K562 (cell line): ENCODE data around the gene SLC2A8. TPM values are rescaled to one million over a fixed set of nuclear protein-coding genes. Genes with fewer than 3 reads are reported as not detected.
A peak's percentile ranks its signal among the peaks of the same experiment; 100 is the strongest.

ENCODE experiments used
- ADNP ChIP-seq: fragments of 200-800 bp; sonication (Bioruptor generic); IDR thresholded peaks from 2 replicates; pipeline ENCODE4 v1.6.1; 2016; ENCODE audit warnings: missing genetic modification characterization, missing compliant biosample characterization
- C11orf30 ChIP-seq: fragments of 450-650 bp; IDR thresholded peaks from 2 replicates; pipeline ENCODE4 v1.6.1; 2016; ENCODE audit warnings: low read depth, mild to moderate bottlenecking
- CSDE1 ChIP-seq, 2 experiments: fragments of 450-650 bp; IDR thresholded peaks; 2 replicates each; pipeline ENCODE4 v1.6.1; 2016; ENCODE audit warnings: mild to moderate bottlenecking in 1 of 2
- JUNB ChIP-seq: fragments of 450-650 bp; formaldehyde crosslinking; conservative IDR thresholded peaks from 2 replicates; pipeline ENCODE4 v1.4.0; 2020; ENCODE audit warnings: mild to moderate bottlenecking
- KAT2B ChIP-seq: IDR thresholded peaks from one replicate; pipeline ENCODE4 v1.6.1; 2012; ENCODE audit warnings: low read depth, mild to moderate bottlenecking, control low read depth, inconsistent platforms, low read length, moderate library complexity
- MAFF ChIP-seq: IDR thresholded peaks from 2 replicates; pipeline ENCODE4 v1.6.1; 2012; ENCODE audit warnings: low read length, improper control_type of control experiment
- NFIX ChIP-seq: fragments of 250-450 bp; sonication (Bioruptor Pico); IDR thresholded peaks from 2 replicates; pipeline ENCODE4 v1.4.0; 2020; ENCODE audit warnings: low read depth, mild to moderate bottlenecking, moderate library complexity
- NKRF ChIP-seq: fragments of 450-650 bp; IDR thresholded peaks from 2 replicates; pipeline ENCODE4 v1.6.1; 2016; ENCODE audit warnings: borderline replicate concordance
- NONO ChIP-seq, 2 experiments: fragments of 200-400 bp in 1 of 2; fragments of 450-650 bp in 1 of 2; formaldehyde crosslinking in 1 of 2; IDR thresholded peaks; 2 replicates each; pipeline ENCODE4 v1.6.1; 2017; ENCODE audit warnings: low read depth in 2 of 2, mild to moderate bottlenecking in 2 of 2, moderate library complexity in 2 of 2, low read length in 1 of 2
- NRF1 ChIP-seq, 2 experiments: fragments of 450-650 bp; IDR thresholded peaks in 1 of 2; conservative IDR thresholded peaks in 1 of 2; 2 replicates each; pipeline ENCODE4 v1.6.1; 2014; ENCODE audit warnings: mild to moderate bottlenecking in 2 of 2
- SIN3B ChIP-seq: fragments of 450-650 bp; IDR thresholded peaks from 2 replicates; pipeline ENCODE4 v1.6.1; 2017; ENCODE audit warnings: low read depth, mild to moderate bottlenecking, moderate library complexity
- SPI1 ChIP-seq: IDR thresholded peaks from 2 replicates; pipeline ENCODE4 v1.6.1; 2011; ENCODE audit warnings: low read depth, low read length, control low read depth, borderline replicate concordance
- ZFP36 ChIP-seq: fragments of 150-350 bp; IDR thresholded peaks from 2 replicates; pipeline ENCODE4 v1.6.1; 2018; ENCODE audit warnings: low read length, low read depth; ENCODE audit not compliant: partially characterized antibody
- ZNF165 ChIP-seq: fragments of 250-450 bp; sonication (Bioruptor Pico); IDR thresholded peaks from 2 replicates; pipeline ENCODE4 v1.4.0; 2020; ENCODE audit warnings: borderline replicate concordance
- ZNF551 ChIP-seq: fragments of 250-450 bp; sonication (Bioruptor Pico); IDR thresholded peaks from 2 replicates; pipeline ENCODE4 v1.5.0; 2021; ENCODE audit warnings: mild to moderate bottlenecking, moderate library complexity
- ZNF584 ChIP-seq: fragments of 200-800 bp; sonication (Bioruptor generic); IDR thresholded peaks from 2 replicates; pipeline ENCODE4 v1.6.1; 2016; ENCODE audit warnings: low read depth, mild to moderate bottlenecking, missing genetic modification characterization, missing compliant biosample characterization
- ZNF668 ChIP-seq: fragments of 250-450 bp; sonication (Bioruptor Pico); IDR thresholded peaks from 2 replicates; pipeline ENCODE4 v1.8.0; 2022; ENCODE audit warnings: mild to moderate bottlenecking, inconsistent platforms
- polyA plus RNA-seq, 8 experiments: library from polyadenylated mRNA; depleted of rRNA in 4 of 8; stranded (reverse) in 5 of 8; unstranded in 3 of 8; fragments of >200 nt; fragmentation: Nextera tagmentation in 2 of 8; fragmentation: Illumina TruSeq in 1 of 8; extraction: Ambion mirVana in 2 of 8; extraction: Trizol in 1 of 8; gene quantifications; 2 replicates each; pipeline versions ENCODE4 v1.2.1 to v1.2.3, GENCODE V29; 2011 to 2014; ENCODE audit warnings: inconsistent platforms in 1 of 8, missing spikeins in 1 of 8
- total RNA-seq, 7 experiments: library from RNA; depleted of rRNA in 6 of 7; stranded (reverse); fragments of >200 nt in 6 of 7; fragmentation: Illumina TruSeq in 2 of 7; extraction: Trizol in 2 of 7; gene quantifications; 2 replicates each; pipeline versions ENCODE4 v1.2.1 to v1.2.3, GENCODE V29; 2011 to 2021; ENCODE audit warnings: low replicate concordance in 1 of 7
- TF ChIP-seq, protein P1 (sequence below): sonication (generic); formaldehyde crosslinking; IDR thresholded peaks from 2 replicates; pipeline ENCODE4 v1.8.1; 2023; ENCODE audit warnings: mild to moderate bottlenecking, missing genetic modification reagents
- TF ChIP-seq, protein P2 (sequence below): fragments of 250-450 bp; sonication (Bioruptor Pico); IDR thresholded peaks from 2 replicates; pipeline ENCODE4 v1.4.0; 2020
- TF ChIP-seq, protein P3 (sequence below), 3 experiments: fragments of 200-800 bp in 1 of 3; sonication (Bioruptor generic) in 1 of 3; sonication (generic) in 1 of 3; formaldehyde crosslinking in 1 of 3; IDR thresholded peaks; 2 replicates each; pipeline versions ENCODE4 v1.6.1 to v1.8.0; 2016 to 2022; ENCODE audit warnings: mild to moderate bottlenecking in 2 of 3, missing compliant biosample characterization in 2 of 3, missing genetic modification characterization in 2 of 3, missing genetic modification reagents in 1 of 3
- TF ChIP-seq, protein P4 (sequence below): sonication (generic); IDR thresholded peaks from 2 replicates; pipeline ENCODE4 v1.6.1; 2016

The SLC2A8 gene
- total and polyA plus RNA-seq, 9 of the 15 experiments (the other 6 are each of a cell fraction or from before 2014, with no cell fraction given): 0.13 to 12.9 (median 5.2) TPM

- no peak for TF ChIP-seq NKRF
- TF ChIP-seq MAFF: no peak
- TF ChIP-seq ZFP36: peak; percentile 54
- peak; percentile 74; the same call in 1 of the 2 replicates for TF ChIP-seq SPI1
- TF ChIP-seq, protein P1, sequence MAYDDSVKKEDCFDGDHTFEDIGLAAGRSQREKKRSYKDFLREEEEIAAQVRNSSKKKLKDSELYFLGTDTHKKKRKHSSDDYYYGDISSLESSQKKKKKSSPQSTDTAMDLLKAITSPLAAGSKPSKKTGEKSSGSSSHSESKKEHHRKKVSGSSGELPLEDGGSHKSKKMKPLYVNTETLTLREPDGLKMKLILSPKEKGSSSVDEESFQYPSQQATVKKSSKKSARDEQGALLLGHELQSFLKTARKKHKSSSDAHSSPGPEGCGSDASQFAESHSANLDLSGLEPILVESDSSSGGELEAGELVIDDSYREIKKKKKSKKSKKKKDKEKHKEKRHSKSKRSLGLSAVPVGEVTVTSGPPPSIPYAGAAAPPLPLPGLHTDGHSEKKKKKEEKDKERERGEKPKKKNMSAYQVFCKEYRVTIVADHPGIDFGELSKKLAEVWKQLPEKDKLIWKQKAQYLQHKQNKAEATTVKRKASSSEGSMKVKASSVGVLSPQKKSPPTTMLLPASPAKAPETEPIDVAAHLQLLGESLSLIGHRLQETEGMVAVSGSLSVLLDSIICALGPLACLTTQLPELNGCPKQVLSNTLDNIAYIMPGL (CRISPR knock-in tag): 0 out of 2 replicates have a peak, but pooled peaks have one; percentile 31
- TF ChIP-seq JUNB: no peak
- 0 out of 2 replicates have a peak, but pooled peaks have one; percentile 62 for TF ChIP-seq ADNP (tag)
- TF ChIP-seq ZNF551 (CRISPR knock-in tag): no peak
- TF ChIP-seq, protein P2, sequence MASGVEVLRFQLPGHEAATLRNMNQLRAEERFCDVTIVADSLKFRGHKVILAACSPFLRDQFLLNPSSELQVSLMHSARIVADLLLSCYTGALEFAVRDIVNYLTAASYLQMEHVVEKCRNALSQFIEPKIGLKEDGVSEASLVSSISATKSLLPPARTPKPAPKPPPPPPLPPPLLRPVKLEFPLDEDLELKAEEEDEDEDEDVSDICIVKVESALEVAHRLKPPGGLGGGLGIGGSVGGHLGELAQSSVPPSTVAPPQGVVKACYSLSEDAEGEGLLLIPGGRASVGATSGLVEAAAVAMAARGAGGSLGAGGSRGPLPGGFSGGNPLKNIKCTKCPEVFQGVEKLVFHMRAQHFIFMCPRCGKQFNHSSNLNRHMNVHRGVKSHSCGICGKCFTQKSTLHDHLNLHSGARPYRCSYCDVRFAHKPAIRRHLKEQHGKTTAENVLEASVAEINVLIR (CRISPR knock-in tag): no peak
- no peak for TF ChIP-seq KAT2B
- TF ChIP-seq NFIX (CRISPR knock-in tag): no peak
- TF ChIP-seq ZNF584 (CRISPR knock-in tag): no peak
- TF ChIP-seq SIN3B: no peak
- TF ChIP-seq, protein P3, sequence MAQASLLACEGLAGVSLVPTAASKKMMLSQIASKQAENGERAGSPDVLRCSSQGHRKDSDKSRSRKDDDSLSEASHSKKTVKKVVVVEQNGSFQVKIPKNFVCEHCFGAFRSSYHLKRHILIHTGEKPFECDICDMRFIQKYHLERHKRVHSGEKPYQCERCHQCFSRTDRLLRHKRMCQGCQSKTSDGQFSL (CRISPR knock-in tag; IDR thresholded peaks at IDR 0.05): no peak
- TF ChIP-seq, protein P3 (tag; IDR thresholded peaks at IDR 0.05): no peak
- TF ChIP-seq, protein P4, sequence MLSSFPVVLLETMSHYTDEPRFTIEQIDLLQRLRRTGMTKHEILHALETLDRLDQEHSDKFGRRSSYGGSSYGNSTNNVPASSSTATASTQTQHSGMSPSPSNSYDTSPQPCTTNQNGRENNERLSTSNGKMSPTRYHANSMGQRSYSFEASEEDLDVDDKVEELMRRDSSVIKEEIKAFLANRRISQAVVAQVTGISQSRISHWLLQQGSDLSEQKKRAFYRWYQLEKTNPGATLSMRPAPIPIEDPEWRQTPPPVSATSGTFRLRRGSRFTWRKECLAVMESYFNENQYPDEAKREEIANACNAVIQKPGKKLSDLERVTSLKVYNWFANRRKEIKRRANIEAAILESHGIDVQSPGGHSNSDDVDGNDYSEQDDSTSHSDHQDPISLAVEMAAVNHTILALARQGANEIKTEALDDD: no peak
- TF ChIP-seq ZNF165 (CRISPR knock-in tag): no peak
- no peak for TF ChIP-seq NONO (IDR thresholded peaks at IDR 0.05; ENCODE audit: low read depth in 2 of 2, low read length in 1 of 2)
- no peak for TF ChIP-seq C11orf30
- no peak for TF ChIP-seq ZNF668
- no peak for TF ChIP-seq CSDE1 (IDR thresholded peaks at IDR 0.05)
- TF ChIP-seq NRF1 (conservative IDR thresholded peaks at IDR 0.05 in 1 of 2, IDR thresholded peaks at IDR 0.05 in 1 of 2): no peak; a peak in 1 of 4 replicates
Measured at GRCh38 chr9:127422133-127422782, 25.3 kb downstream of the SLC2A8 start (continued).
